BLaER1 treated with 17β-estradiol and CSF1 and Interleukin-3, amounts not matched to agents 10 nM and 100 nM (cell line): ENCODE measurements around the gene CALM3.

Experiments
- H3K27ac ChIP-seq, 11 experiments: shearing (Covaris generic); formaldehyde crosslinking; 2 replicates each; pipeline ENCODE4 v1.8.1; 2022
- H3K27me3 ChIP-seq, 11 experiments: shearing (Covaris generic); formaldehyde crosslinking; 2 replicates each; pipeline ENCODE4 v1.8.1; 2022
- H3K36me3 ChIP-seq, 11 experiments: shearing (Covaris generic); formaldehyde crosslinking; 2 replicates each; pipeline ENCODE4 v1.8.1; 2022
- H3K4me1 ChIP-seq, 10 experiments: shearing (Covaris generic); formaldehyde crosslinking; 2 replicates each; pipeline ENCODE4 v1.8.1; 2022
- H3K4me2 ChIP-seq, 11 experiments: shearing (Covaris generic); formaldehyde crosslinking; 2 replicates each; pipeline ENCODE4 v1.8.1; 2022
- H3K4me3 ChIP-seq, 10 experiments: shearing (Covaris generic); formaldehyde crosslinking; 2 replicates each; pipeline ENCODE4 v1.8.1; 2022
- H3K9ac ChIP-seq, 11 experiments: shearing (Covaris generic); formaldehyde crosslinking; 2 replicates each; pipeline ENCODE4 v1.8.1; 2022
- H3K9me3 ChIP-seq, 11 experiments: shearing (Covaris generic); formaldehyde crosslinking; replicated peaks in 1 of 11; 2 replicates each; pipeline ENCODE4 v1.8.1; 2022
- H4K20me1 ChIP-seq, 11 experiments: shearing (Covaris generic); formaldehyde crosslinking; 2 replicates each; pipeline ENCODE4 v1.8.1; 2022
- Cebpa-rat ChIP-seq, 11 experiments: shearing (Covaris generic); IDR thresholded peaks; 2 replicates each; pipeline ENCODE4 v1.8.1; 2022

CALM3 gene

GRCh38 chr19:46603195-46603637 lies 2.1 kb downstream of the CALM3 start:
- Histone ChIP-seq H4K20me1 (peaks cover 60 to 63% (median 62%) of the 10 kb centered on the region in 11 experiments), H3K9ac (peak overlapping the region; percentile 93 to 100 (median 99)), H3K4me2 (peak overlapping the region; percentile 95 to 100 (median 98))

GRCh38 chr19:46603752-46604231 lies 2.7 kb downstream of the CALM3 start:
- TF ChIP-seq Cebpa-rat (IDR thresholded peaks at IDR 0.05) = no peak
- peaks cover 7 to 14% (median 12%) of the 10 kb centered on the region in 11 experiments for H3K9me3 ChIP-seq
- H3K27ac ChIP-seq = 0 out of 22 replicates have a peak overlapping the region, but pooled peaks of 1 of the 11 experiments have one; percentile 100
- H3K4me2 ChIP-seq = peak overlapping the region; percentile 95 to 100 (median 98)
- peaks cover 39 to 52% (median 40%) of the 10 kb centered on the region in 11 experiments for H3K36me3 ChIP-seq
- peaks cover 65 to 69% (median 68%) of the 10 kb centered on the region in 11 experiments for H4K20me1 ChIP-seq
- H3K27me3 ChIP-seq = peaks cover 0 to 32% (median 0%) of the 10 kb centered on the region in 11 experiments; a peak in 9 of 22 replicates
- peaks cover 44 to 61% (median 51%) of the 10 kb centered on the region in 10 experiments for H3K4me1 ChIP-seq
- peak overlapping the region in 9 of 11 experiments; percentile 93 to 100 (median 99); a peak in 15 of 22 replicates for H3K9ac ChIP-seq
- H3K4me3 ChIP-seq = peak overlapping the region in 6 of 10 experiments; percentile 26 to 100 (median 99); a peak in 8 of 20 replicates

More at GRCh38 chr19:46603195-46603637, 2.1 kb downstream of the CALM3 start:
- no peak for TF ChIP-seq Cebpa-rat (IDR thresholded peaks at IDR 0.05)
- Histone ChIP-seq H3K4me1 (peaks cover 44 to 61% (median 51%) of the 10 kb centered on the region in 10 experiments), H3K27ac (peak overlapping the region in 6 of 11 experiments; percentile 12 to 100 (median 99); a peak in 7 of 22 replicates), H3K27me3 (peaks cover 0 to 26% (median 0%) of the 10 kb centered on the region in 11 experiments; a peak in 6 of 22 replicates), H3K9me3 (peaks cover 13 to 20% (median 17%) of the 10 kb centered on the region in 11 experiments), H3K36me3 (peaks cover 33 to 46% (median 34%) of the 10 kb centered on the region in 11 experiments), H3K4me3 (peak overlapping the region; percentile 86 to 100 (median 98))

GRCh38 chr19:46604781-46605355 lies 3.7 kb downstream of the CALM3 start:
- peaks cover 52 to 71% (median 58%) of the 10 kb centered on the region in 10 experiments for H3K4me1 ChIP-seq
- no peak for TF ChIP-seq Cebpa-rat (IDR thresholded peaks at IDR 0.05)
- H3K4me2 ChIP-seq = peak overlapping the region in 7 of 11 experiments; percentile 95 to 100 (median 99); a peak in 12 of 22 replicates
- H3K9me3 ChIP-seq = peaks cover 0 to 3% (median under 1%) of the 10 kb centered on the region in 11 experiments; a peak in 11 of 22 replicates
- peaks cover 0 to 42% (median 2%) of the 10 kb centered on the region in 11 experiments; a peak in 11 of 22 replicates for H3K27me3 ChIP-seq
- no peak overlapping the region for H3K4me3 ChIP-seq
- no peak overlapping the region for H3K27ac ChIP-seq
- H3K36me3 ChIP-seq = peaks cover 49 to 59% (median 51%) of the 10 kb centered on the region in 11 experiments
- H3K9ac ChIP-seq = peak overlapping the region in 4 of 11 experiments; percentile 7 to 39 (median 14); a peak in 2 of 22 replicates
- peaks cover 76 to 80% (median 79%) of the 10 kb centered on the region in 11 experiments for H4K20me1 ChIP-seq

- peak overlapping the region in 6 of 11 experiments; percentile 0 to 39 (median 14); a peak in 4 of 22 replicates for H3K9ac ChIP-seq
- H3K27me3 ChIP-seq = peaks cover 0 to 42% (median 4%) of the 10 kb centered on the region in 11 experiments; a peak in 11 of 22 replicates
- H3K9me3 ChIP-seq = no peaks in the 10 kb centered on the region
- peaks cover 80 to 84% (median 83%) of the 10 kb centered on the region in 11 experiments for H4K20me1 ChIP-seq
- no peak overlapping the region for H3K27ac ChIP-seq
- peaks cover 52 to 70% (median 58%) of the 10 kb centered on the region in 10 experiments for H3K4me1 ChIP-seq
- TF ChIP-seq Cebpa-rat (IDR thresholded peaks at IDR 0.05) = no peak
- peaks cover 52 to 62% (median 55%) of the 10 kb centered on the region in 11 experiments for H3K36me3 ChIP-seq
- H3K4me3 ChIP-seq = no peak overlapping the region
- H3K4me2 ChIP-seq = peak overlapping the region in 7 of 11 experiments; percentile 3 to 100 (median 43); a peak in 8 of 22 replicates
These were observed 4.3 kb downstream of the CALM3 start for GRCh38 chr19:46605356-46605821.

GRCh38 chr19:46606019-46606418 lies 4.9 kb downstream of the CALM3 start:
- TF ChIP-seq Cebpa-rat (IDR thresholded peaks at IDR 0.05) = no peak
- peak overlapping the region in 6 of 11 experiments; percentile 0 to 39 (median 15); a peak in 4 of 22 replicates for H3K9ac ChIP-seq
- H3K36me3 ChIP-seq = peaks cover 52 to 63% (median 57%) of the 10 kb centered on the region in 11 experiments
- H3K4me3 ChIP-seq = no peak overlapping the region
- H3K9me3 ChIP-seq = no peaks in the 10 kb centered on the region
- H3K4me2 ChIP-seq = peak overlapping the region in 9 of 11 experiments; percentile 3 to 100 (median 41); a peak in 17 of 22 replicates
- H4K20me1 ChIP-seq = peaks cover 86 to 91% (median 90%) of the 10 kb centered on the region in 11 experiments
- peaks cover 0 to 42% (median 4%) of the 10 kb centered on the region in 11 experiments; a peak in 11 of 22 replicates for H3K27me3 ChIP-seq
- peaks cover 58 to 77% (median 64%) of the 10 kb centered on the region in 10 experiments for H3K4me1 ChIP-seq
- no peak overlapping the region for H3K27ac ChIP-seq

- Histone ChIP-seq H3K4me1 (peaks cover 66 to 85% (median 72%) of the 10 kb centered on the region in 10 experiments), H3K4me2 (peak overlapping the region in 9 of 11 experiments; percentile 6 to 44 (median 38); a peak in 11 of 22 replicates), H3K27me3 (peaks cover 0 to 43% (median 4%) of the 10 kb centered on the region in 11 experiments; a peak in 11 of 22 replicates), H3K9ac (peak overlapping the region in 3 of 11 experiments; percentile 9 to 25 (median 15); a peak in 2 of 22 replicates), H3K9me3 (no peaks in the 10 kb centered on the region), H3K4me3 (no peak overlapping the region), H3K36me3 (peaks cover 52 to 63% (median 57%) of the 10 kb centered on the region in 11 experiments), H4K20me1 (peaks cover 95 to 99% (median 98%) of the 10 kb centered on the region in 11 experiments), H3K27ac (no peak overlapping the region)
- no peak for TF ChIP-seq Cebpa-rat (IDR thresholded peaks at IDR 0.05)
These were observed 5.7 kb downstream of the CALM3 start for GRCh38 chr19:46606681-46607447.

GRCh38 chr19:46607448-46607841 lies 6.3 kb downstream of the CALM3 start:
- peaks cover 93 to 100% (median 99%) of the 10 kb centered on the region in 11 experiments for H4K20me1 ChIP-seq

More at GRCh38 chr19:46607448-46607841, 6.3 kb downstream of the CALM3 start:
- H3K4me2 ChIP-seq = peak overlapping the region in 7 of 11 experiments; percentile 6 to 44 (median 41); a peak in 9 of 22 replicates
- H3K4me1 ChIP-seq = peaks cover 71 to 88% (median 74%) of the 10 kb centered on the region in 10 experiments
- H3K27ac ChIP-seq = no peak overlapping the region
- H3K4me3 ChIP-seq = no peak overlapping the region
- H3K27me3 ChIP-seq = peaks cover 0 to 49% (median 4%) of the 10 kb centered on the region in 11 experiments; a peak in 11 of 22 replicates
- no peak for TF ChIP-seq Cebpa-rat (IDR thresholded peaks at IDR 0.05)
- peak overlapping the region in 1 of 11 experiments; percentile 12; a peak in 1 of 22 replicates for H3K9ac ChIP-seq
- H3K36me3 ChIP-seq = peaks cover 52 to 63% (median 57%) of the 10 kb centered on the region in 11 experiments
- H3K9me3 ChIP-seq = no peaks in the 10 kb centered on the region
